HG03175 (cell line): Measurements from ENCODE around the gene SDF2L1.
A peak's percentile ranks its signal among the peaks of the same experiment; 100 is the strongest.

Experiments used
- ATAC-seq: cut with Tn5 transposase; IDR thresholded peaks from one replicate; pipeline ENCODE4 v1.9.1; 2021; ENCODE audit warnings: mild to moderate bottlenecking, moderate library complexity; ENCODE audit not compliant: unreplicated experiment

SDF2L1 gene

GRCh38 chr22:21621025-21621424 is 21.1 kb upstream of the SDF2L1 start:
- ATAC-seq = no peak

- no peak for ATAC-seq
Measured at GRCh38 chr22:21622011-21622918, 19.8 kb upstream of the SDF2L1 start.

GRCh38 chr22:21622919-21623647 is 19.0 kb upstream of the SDF2L1 start:
- no peak for ATAC-seq

- no peak for ATAC-seq
Measured at GRCh38 chr22:21623648-21623970, 18.5 kb upstream of the SDF2L1 start.

GRCh38 chr22:21624120-21624879 is 17.8 kb upstream of the SDF2L1 start:
- ATAC-seq = no peak

- ATAC-seq = no peak
Measured at GRCh38 chr22:21624880-21625791, 17.0 kb upstream of the SDF2L1 start.

GRCh38 chr22:21626073-21626734 is 15.9 kb upstream of the SDF2L1 start:
- ATAC-seq = no peak

GRCh38 chr22:21626735-21627469 is 15.2 kb upstream of the SDF2L1 start:
- no peak for ATAC-seq

- peak; percentile 15 for ATAC-seq
Measured at GRCh38 chr22:21628386-21629254, 13.5 kb upstream of the SDF2L1 start.

- peak; percentile 76 for ATAC-seq
Measured at GRCh38 chr22:21629255-21630149, 12.6 kb upstream of the SDF2L1 start, which contains the start of gene YDJC. Gene YDJC (minus strand): TSS chr22:21630022. CDS start chr22:21630014, 8 bp downstream.

- no peak for ATAC-seq
Measured at GRCh38 chr22:21631025-21631424, 11.1 kb upstream of the SDF2L1 start.

GRCh38 chr22:21632237-21632895 is 9.7 kb upstream of the SDF2L1 start, which contains the start of gene CCDC116:
Gene CCDC116 (plus strand): TSS chr22:21632760. CDS start chr22:21633182, 422 bp downstream.
- no peak for ATAC-seq

- ATAC-seq = no peak
Measured at GRCh38 chr22:21632931-21633330, 9.2 kb upstream of the SDF2L1 start.

- ATAC-seq = no peak
Measured at GRCh38 chr22:21633481-21633880, 8.6 kb upstream of the SDF2L1 start.

GRCh38 chr22:21634081-21634480 is 8.0 kb upstream of the SDF2L1 start:
- ATAC-seq = no peak

GRCh38 chr22:21634844-21635243 is 7.3 kb upstream of the SDF2L1 start:
- ATAC-seq = no peak
